WTC11 (cell line): ENCODE data around the gene KRT35.

ENCODE experiments used
- CREM ChIP-seq: sonication (generic); formaldehyde crosslinking; IDR thresholded peaks from 2 replicates; pipeline ENCODE4 v1.8.1; 2022; ENCODE audit warnings: mild to moderate bottlenecking, missing genetic modification reagents, moderate library complexity
- TP53 ChIP-seq: sonication (generic); formaldehyde crosslinking; IDR thresholded peaks from 2 replicates; pipeline ENCODE4 v1.8.1; 2023; ENCODE audit warnings: mild to moderate bottlenecking, missing genetic modification reagents
- TF ChIP-seq, protein P1 (sequence below): fragments of 200-600 bp; IDR thresholded peaks from 2 replicates; pipeline ENCODE4 v1.8.0; 2022; ENCODE audit warnings: antibody characterized with exemption
- TF ChIP-seq, protein P2 (sequence below): sonication (generic); formaldehyde crosslinking; IDR thresholded peaks from 2 replicates; pipeline ENCODE4 v1.8.1; 2022; ENCODE audit warnings: low read depth, missing genetic modification reagents, borderline replicate concordance

DNA sequence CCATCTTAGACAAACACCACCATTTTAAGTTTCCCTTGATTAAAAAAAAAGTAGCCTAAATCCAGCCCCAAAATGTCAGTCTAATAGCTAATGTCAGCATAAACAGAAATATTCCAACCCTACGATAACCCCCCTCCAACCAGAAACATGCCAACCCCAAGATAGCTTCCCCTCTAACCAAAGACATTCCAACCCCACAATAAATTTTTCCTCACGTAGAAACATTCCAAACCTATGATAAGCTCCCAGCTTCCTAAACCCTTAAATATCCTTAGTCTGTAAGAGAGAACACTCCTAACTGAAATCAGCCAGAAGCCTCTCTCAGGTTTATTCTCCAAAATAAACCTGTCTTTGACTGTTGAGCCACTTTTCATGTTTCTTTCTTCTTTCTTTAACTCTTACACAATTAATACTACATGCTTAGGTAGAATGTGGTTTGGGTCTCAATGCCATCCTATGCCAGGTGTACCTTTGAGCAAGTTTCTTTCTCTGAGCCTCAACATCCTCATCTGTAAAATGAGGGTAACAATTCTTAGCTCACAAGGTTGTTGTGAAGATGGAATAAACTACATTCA, 29.7 kb downstream of the KRT35 start:
- TF ChIP-seq CREM (no peak), TP53 (CRISPR knock-in tag) (no peak)
- TF ChIP-seq, protein P1, sequence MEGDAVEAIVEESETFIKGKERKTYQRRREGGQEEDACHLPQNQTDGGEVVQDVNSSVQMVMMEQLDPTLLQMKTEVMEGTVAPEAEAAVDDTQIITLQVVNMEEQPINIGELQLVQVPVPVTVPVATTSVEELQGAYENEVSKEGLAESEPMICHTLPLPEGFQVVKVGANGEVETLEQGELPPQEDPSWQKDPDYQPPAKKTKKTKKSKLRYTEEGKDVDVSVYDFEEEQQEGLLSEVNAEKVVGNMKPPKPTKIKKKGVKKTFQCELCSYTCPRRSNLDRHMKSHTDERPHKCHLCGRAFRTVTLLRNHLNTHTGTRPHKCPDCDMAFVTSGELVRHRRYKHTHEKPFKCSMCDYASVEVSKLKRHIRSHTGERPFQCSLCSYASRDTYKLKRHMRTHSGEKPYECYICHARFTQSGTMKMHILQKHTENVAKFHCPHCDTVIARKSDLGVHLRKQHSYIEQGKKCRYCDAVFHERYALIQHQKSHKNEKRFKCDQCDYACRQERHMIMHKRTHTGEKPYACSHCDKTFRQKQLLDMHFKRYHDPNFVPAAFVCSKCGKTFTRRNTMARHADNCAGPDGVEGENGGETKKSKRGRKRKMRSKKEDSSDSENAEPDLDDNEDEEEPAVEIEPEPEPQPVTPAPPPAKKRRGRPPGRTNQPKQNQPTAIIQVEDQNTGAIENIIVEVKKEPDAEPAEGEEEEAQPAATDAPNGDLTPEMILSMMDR = no peak
- TF ChIP-seq, protein P2, sequence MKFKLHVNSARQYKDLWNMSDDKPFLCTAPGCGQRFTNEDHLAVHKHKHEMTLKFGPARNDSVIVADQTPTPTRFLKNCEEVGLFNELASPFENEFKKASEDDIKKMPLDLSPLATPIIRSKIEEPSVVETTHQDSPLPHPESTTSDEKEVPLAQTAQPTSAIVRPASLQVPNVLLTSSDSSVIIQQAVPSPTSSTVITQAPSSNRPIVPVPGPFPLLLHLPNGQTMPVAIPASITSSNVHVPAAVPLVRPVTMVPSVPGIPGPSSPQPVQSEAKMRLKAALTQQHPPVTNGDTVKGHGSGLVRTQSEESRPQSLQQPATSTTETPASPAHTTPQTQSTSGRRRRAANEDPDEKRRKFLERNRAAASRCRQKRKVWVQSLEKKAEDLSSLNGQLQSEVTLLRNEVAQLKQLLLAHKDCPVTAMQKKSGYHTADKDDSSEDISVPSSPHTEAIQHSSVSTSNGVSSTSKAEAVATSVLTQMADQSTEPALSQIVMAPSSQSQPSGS = no peak
